Keratinocyte (primary cell): ENCODE measurements around the gene BCAS4.

Experiments
- EZH2 ChIP-seq: IDR thresholded peaks from one replicate; pipeline ENCODE4 v1.6.1; 2012; ENCODE audit warnings: inconsistent platforms, mild to moderate bottlenecking, low read length, moderate library complexity
- TF ChIP-seq, protein P1 (sequence below), 3 experiments: IDR thresholded peaks in 1 of 3; conservative IDR thresholded peaks in 1 of 3; optimal IDR thresholded peaks in 1 of 3; 2 replicates in 2 of 3; 3 replicates in 1 of 3; pipeline versions ENCODE3 to v1.5.1; 2011; ENCODE audit warnings: low read length in 3 of 3, mild to moderate bottlenecking in 3 of 3, moderate library complexity in 2 of 3, control low read depth in 1 of 3, inconsistent platforms in 1 of 3; ENCODE audit not compliant: insufficient read depth in 2 of 3; ENCODE audit errors: extremely low read depth in 1 of 3

- TF ChIP-seq, protein P1, sequence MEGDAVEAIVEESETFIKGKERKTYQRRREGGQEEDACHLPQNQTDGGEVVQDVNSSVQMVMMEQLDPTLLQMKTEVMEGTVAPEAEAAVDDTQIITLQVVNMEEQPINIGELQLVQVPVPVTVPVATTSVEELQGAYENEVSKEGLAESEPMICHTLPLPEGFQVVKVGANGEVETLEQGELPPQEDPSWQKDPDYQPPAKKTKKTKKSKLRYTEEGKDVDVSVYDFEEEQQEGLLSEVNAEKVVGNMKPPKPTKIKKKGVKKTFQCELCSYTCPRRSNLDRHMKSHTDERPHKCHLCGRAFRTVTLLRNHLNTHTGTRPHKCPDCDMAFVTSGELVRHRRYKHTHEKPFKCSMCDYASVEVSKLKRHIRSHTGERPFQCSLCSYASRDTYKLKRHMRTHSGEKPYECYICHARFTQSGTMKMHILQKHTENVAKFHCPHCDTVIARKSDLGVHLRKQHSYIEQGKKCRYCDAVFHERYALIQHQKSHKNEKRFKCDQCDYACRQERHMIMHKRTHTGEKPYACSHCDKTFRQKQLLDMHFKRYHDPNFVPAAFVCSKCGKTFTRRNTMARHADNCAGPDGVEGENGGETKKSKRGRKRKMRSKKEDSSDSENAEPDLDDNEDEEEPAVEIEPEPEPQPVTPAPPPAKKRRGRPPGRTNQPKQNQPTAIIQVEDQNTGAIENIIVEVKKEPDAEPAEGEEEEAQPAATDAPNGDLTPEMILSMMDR (optimal IDR thresholded peaks at IDR 0.05 in 1 of 3, IDR thresholded peaks at IDR 0.05 in 1 of 3, conservative IDR thresholded peaks at IDR 0.05 in 1 of 3; ENCODE audit: extremely low read depth in 1 of 3, insufficient read depth in 2 of 3, low read length in 3 of 3): no peak
- no peak for TF ChIP-seq EZH2
Observed at GRCh38 chr20:50813801-50814200, 18.9 kb downstream of the BCAS4 start.
